ENCODE data around the gene ZNF33B.

DNA sequence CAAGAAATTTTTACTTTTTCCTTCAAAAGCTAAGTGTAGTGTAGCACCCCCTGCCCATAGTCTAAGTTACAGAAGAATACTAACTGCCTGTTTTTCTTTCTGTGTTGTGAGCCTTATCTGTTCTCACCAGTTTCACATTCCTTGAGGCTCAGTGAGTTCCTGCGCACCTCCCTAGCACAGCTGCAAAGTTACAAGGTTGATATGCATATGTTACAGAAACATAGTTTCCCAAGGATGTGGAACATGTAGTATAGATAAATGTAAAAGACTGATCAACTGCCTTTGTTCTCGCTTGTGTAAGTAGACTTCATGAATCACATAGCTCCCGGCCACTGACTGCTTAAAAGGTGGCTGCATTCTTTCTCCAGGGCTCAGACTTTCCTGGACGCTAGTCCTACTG is 6.7 kb upstream of the ZNF33B start:
- TF ChIP-seq EZH2phosphoT487 (IDR thresholded peaks at IDR 0.05; ENCODE audit: borderline replicate concordance), result no peak
- TF ChIP-seq, protein P1, sequence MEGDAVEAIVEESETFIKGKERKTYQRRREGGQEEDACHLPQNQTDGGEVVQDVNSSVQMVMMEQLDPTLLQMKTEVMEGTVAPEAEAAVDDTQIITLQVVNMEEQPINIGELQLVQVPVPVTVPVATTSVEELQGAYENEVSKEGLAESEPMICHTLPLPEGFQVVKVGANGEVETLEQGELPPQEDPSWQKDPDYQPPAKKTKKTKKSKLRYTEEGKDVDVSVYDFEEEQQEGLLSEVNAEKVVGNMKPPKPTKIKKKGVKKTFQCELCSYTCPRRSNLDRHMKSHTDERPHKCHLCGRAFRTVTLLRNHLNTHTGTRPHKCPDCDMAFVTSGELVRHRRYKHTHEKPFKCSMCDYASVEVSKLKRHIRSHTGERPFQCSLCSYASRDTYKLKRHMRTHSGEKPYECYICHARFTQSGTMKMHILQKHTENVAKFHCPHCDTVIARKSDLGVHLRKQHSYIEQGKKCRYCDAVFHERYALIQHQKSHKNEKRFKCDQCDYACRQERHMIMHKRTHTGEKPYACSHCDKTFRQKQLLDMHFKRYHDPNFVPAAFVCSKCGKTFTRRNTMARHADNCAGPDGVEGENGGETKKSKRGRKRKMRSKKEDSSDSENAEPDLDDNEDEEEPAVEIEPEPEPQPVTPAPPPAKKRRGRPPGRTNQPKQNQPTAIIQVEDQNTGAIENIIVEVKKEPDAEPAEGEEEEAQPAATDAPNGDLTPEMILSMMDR (conservative IDR thresholded peaks at IDR 0.05; ENCODE audit: low read length), result no peak
